HG03571 (cell line): ENCODE results near the gene MAB21L4.

Source experiments
- ATAC-seq: cut with Tn5 transposase; IDR thresholded peaks from one replicate; pipeline ENCODE4 v1.9.1; 2021; ENCODE audit not compliant: unreplicated experiment

The MAB21L4 gene

DNA sequence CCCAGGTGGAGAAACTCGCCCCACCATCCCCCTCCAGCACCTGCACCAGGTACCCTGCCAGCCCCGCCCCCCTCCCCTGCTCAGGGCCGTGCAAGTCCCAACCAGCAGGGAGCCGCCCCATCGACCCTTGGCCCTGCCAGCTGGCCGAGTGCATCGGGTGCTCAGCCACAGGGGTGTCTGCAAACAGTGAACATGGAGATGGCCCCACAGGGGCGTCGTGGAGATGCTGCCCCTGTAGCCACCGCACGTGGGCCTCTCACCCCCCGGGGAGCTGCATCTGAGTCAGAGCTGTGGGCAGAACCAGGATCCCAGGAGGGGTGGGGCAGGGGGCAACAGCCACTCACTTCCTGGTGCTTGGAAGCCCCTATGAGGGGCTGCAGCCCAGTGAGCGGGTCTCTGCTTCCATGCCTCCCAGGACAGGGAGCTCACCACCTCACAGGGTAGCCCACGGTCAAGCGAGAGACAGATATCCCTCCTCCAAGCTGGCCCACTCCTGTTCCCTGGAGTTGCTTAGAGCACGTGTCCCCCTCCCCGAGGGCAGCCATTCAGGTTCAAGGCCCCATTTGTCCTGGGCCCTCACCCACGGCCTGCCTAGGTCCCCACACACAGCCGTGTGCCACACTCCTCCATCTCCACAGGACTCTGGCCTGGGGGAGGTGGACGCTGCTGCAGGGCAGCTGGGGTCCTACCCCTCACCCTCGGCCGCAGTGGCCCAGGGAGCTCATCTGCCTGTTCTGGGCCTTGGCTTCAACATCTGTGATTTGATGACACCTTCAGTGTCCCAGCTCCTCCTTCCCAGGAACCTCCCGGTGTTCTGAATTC lies 1.1 kb upstream of the MAB21L4 start:
- no peak for ATAC-seq

DNA sequence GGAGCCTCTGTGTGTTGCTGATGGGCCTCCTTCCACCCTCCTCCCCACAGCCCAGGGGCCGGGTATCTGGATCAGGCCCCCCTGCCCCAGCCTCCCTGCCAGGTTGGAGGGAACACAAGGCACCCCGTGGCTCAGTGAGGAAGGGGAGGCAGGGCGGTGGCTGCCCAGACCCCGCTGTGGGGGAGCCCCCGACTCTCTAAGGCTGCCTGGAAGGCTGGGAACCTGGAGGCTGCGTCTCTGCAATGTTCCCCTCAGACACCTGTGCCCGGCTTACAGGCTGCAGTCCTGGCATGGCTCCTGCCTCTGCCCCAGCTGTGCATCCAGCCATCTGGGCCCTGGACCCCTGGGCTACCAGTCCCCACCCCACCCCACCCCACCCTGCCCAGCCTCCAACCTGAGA lies 438 bp upstream of the MAB21L4 start:
- ATAC-seq, result no peak

DNA sequence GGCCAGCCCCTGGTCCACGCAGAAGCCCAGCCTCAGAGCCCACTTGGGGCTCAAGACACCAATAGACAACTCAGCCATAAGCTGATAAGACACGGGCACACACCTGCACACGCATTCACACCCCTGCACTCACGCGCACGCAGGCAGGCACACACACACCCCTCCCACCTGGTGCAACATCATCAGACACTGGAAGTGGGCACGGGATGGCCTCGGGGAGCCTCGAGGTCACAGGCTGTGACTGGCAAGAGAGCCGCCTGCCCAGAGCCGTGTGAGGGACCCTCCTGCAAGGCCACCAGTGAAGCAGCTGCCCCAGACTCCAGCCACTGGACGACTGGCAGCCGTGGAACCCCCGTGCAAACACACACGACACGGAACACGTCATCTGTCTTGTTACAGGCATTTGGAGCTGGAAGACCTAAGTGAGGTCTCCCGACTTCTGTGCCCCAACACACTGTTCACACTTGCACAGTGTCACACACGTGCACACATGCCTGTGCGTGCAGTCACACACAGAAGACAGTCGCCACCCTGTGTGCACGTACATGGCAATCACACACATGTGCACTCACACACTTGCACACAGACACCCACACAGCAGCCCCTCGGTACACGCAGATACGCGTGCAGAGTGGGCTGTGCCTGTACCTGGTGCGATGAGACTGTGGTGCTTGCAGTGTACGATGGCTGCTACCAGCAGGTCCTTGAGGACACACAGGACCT lies 959 bp downstream of the MAB21L4 start:
- ATAC-seq, result no peak

DNA sequence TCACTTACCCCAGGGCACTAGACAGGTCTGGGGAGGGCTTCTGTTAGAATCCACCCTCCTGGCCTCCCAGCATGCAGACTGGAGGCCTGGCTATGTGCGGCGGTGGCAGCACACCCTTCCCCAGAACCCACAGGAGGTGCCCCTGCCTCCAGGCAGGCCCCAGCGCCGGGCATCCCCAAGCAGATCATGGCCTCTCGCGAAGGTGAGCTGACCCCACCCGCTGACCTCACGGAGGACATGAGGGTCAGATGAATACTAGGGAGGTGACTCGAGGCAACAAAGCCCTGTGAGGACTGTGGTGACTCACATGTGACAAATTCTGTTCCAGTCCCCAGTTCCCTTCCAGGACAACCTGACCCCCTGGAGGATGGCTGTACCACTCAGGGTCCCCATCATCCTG lies 1.9 kb downstream of the MAB21L4 start:
- ATAC-seq, result no peak

DNA sequence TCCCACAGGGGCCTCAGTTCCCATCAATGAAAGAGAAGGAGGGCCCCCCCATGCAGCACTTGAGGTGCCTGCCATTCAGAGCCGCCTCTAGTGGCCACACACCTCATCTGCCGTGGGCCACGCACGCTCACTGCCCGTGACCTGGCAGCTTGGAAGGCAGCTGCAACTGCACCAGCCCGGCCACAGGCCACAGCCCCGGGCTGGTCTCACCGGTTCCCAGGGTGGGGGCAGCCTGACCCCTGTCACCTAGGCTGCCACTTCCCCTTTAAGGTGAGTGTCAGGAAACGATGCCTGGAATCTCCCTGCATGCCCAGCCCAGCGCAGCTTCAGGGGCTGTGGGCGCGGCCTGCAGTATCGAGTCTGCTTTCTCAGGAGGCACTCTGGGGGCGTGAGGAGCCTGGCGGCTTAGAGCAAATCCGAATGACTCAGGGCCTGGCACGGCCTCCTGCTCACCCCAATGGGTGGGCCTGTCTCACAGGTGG lies 2.6 kb downstream of the MAB21L4 start:
- ATAC-seq, result no peak

DNA sequence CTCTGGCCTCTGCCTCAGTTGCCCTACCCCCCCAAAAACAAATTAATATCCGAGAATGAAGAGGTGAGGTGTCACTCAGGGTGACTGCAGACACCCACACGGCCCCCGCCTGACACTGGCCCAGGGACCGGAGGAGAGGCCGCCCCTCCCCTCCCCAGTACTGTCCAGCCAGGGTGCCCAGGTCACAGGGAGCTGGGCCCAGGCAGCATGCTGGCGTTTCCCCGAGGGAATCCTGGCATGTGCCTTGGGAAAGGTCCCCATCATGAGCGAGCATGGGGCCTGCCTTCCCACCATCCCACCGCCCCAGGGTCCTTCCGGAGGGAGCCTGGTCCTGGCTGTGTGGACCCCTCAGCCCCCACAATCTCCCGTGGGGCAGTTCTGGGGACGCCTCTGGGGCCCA lies 3.0 kb downstream of the MAB21L4 start:
- no peak for ATAC-seq

DNA sequence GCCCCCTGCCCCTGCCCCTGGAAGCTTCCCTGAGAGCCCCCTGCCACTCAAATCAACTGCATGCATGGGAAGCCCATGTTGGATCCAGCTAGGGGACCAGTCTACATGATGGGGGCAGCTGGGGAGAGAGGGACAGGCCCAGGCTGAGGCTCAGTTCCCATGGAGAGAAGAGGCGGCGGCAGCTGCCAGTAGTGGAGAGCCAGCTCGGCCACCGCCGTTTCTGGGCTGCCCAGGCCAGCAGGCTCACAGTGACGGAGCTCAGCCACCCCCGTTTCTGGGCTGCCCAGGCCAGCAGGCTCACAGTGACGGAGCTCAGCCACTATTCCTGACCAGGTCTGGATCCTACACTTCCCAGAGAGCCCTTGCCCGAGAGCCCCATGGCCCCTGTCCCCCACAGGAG lies 3.6 kb downstream of the MAB21L4 start:
- ATAC-seq, result no peak

DNA sequence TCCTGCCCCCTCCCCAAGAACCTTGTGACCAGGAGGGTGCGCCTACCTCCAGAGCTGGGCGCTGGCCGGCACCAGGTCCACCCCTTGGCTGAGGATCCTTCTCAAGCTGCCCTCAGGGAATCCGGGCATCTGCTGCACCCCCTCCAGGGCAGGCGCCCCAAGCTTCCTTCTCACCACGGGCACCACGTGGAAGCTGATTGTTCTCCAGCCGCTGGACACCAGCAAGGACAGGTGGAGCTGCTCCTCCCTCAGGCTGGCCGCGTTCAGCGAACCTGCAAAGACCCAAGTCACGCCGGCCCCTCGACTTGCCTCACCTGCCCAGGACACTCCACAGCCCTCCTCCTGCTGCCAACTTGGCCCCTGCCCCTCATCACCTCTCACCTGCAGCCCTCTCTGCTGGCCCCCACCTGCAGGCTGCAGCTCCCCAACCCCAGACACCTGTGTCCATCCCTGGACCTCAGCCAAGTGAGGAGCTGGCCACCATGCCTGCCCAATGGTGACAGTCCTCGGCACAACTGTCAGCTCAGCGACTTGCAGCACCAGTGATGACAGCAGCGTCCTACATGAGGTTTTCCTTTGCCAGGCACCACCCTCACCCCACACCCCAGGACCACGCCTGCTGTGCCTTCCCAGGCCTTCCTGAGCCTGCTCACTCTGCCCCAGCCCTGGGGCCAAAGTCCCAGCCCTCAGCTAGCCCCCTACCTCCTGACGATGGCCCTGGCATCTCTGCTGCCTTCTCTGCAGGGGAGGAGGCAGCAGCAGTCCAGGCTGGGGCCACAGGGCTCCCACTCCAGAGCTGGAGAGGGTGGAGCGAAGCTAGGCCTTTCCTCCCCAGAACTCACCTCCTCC lies 4.2 kb downstream of the MAB21L4 start:
- no peak for ATAC-seq

DNA sequence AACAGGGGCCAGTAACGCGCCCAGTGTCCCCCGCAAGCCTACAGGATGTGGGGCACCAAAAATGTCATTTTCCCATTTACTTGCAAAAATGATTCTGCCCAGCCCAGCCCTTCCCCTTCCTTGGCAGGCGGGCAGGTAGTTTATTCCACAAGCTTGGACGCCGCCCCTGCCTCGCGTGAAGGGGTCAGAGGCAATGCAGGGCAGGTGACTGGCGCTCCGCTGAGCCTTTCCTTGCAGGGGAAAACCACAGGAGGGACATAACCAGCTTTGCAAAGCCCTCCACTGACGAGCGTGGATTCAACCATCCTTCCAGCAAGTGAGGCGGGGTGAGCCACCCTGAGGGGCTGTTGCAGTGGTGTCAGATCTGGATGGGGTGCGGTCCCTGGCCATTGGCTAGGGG lies 5.3 kb downstream of the MAB21L4 start:
- ATAC-seq, result no peak

DNA sequence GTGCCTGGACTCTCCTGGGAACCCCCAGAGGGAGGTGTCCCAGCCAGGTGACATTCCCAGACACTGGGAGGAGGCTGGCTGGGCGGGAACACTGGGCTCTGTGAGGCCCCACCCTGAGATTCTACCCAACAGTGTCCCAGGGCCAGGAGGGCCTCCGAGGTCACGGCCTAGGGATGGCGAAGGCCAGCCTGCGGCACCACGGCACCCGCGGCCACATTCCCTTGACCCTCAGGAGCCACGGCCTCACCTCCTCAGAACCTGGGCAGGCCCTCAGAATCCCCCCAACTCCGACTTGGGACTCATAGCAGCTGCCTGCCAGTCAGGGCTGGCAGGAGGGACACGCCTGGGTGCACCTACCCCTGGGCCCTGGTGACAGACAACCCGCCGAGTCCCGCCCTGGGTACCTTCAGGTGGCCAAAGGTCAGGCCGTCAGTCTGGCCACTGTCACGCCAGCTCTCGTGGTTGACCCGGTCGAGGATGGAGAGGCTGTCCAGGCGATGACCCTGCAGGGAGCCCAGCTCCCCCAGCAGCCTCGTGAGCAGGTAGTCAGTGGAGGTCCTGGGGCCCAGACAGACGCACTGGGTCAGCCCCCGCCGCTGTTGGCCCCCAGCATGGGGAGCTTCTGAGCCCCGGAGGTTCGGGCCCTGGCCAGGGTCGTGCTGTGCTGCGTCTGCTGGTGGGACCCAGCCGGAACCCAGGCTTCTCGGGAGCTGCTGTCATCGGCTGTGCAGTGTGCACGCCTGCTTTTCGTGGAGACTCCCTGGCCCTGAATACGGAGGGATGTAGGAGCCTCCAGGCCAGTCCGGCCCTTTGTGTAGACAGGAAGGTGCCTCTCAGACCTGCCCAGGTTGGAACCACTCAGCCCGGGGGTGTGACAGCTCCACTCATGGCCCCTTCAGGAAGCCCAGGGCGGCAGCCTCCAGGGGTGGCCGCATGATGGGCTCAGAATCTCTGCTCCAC lies 6.1 kb downstream of the MAB21L4 start:
- ATAC-seq, result no peak

DNA sequence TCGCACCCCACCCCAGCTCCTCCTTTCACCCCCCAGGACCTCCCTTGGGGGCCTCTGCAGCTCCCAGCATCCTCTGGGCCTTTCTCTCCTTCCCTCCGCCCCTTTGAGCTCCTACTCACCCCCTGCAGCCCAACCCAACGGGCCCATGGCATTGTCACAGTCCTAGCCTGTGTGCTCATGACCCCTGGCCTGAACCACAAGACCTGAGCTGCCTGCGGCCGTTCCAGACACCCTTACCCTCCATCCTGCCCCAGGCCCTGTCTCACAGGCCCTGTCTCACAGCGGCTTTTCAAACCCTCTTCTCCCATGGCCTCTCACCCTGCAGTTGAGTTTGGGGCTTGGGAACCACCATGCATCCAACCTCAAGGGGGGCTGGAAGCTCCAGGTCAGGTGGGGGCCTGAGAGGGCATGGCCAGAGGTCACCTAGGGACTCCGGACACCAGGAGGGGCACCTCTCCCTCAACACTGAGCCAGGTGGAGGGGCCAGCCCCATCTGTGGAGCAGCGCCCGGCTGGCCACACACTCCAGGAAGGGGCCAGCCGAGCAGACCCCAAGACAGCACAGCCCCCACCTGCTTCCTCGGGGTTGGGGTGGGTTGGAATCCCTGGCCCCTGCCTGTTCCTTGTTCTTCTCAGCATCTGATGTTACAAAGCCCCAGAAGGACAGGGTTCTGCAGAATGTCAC lies 6.9 kb downstream of the MAB21L4 start:
- ATAC-seq, result no peak

DNA sequence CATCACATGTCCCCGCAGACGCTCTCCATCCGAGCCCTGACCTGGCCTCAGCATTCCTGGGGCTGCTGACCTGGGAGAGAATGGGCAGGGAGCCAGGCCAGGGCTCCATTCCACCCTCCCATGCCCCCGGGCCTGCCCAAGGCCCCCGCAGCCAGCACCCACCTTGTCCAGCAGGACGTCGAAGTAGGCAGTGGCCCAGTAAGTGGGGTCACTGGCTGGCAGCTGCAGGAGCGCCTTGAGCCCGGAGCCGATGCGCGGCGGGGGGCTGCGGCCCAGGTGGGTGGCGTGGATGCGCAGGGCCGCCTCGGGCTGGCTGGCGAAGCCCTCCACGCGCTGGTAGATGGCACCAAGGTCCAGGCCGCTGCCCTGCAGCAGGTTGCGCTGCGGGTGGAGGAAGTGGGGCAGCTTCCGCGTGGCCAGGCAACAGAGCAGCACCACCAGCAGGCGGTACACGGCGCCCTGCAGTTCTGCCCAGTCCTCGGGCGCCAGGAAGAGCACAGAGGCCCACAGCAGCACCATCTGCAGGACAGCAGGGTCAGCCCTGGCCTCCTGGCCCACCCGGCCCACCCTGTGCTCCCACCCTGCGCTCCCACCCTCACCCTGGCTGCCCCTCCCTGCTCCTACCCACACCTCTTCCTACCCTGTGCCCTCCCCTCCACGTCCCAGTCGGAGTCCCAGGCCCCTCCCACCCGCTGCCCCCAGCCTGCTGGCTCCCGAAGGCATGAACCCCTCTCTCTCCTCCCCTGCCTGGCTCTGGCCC lies 7.6 kb downstream of the MAB21L4 start:
- no peak for ATAC-seq

DNA sequence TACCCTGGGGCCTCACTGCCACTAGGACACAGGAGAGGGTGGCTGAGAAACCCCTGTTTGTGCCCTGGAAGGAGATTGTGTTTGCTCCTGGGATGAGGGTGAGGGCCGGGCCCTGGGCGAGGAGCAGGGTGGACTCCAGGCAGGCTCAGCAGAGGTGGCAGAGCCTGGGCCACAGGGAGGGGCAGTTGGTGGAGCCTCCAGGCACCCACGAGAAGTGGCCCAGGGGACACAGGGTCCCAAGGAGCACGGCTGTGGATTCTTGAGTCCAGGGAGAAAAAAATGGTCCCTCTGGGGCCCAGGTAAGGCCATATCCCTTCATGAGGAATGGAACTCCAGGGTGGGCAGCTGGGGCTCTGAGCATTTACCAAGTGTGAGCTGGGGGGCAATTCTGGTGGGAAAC lies 8.3 kb downstream of the MAB21L4 start:
- ATAC-seq, result no peak

DNA sequence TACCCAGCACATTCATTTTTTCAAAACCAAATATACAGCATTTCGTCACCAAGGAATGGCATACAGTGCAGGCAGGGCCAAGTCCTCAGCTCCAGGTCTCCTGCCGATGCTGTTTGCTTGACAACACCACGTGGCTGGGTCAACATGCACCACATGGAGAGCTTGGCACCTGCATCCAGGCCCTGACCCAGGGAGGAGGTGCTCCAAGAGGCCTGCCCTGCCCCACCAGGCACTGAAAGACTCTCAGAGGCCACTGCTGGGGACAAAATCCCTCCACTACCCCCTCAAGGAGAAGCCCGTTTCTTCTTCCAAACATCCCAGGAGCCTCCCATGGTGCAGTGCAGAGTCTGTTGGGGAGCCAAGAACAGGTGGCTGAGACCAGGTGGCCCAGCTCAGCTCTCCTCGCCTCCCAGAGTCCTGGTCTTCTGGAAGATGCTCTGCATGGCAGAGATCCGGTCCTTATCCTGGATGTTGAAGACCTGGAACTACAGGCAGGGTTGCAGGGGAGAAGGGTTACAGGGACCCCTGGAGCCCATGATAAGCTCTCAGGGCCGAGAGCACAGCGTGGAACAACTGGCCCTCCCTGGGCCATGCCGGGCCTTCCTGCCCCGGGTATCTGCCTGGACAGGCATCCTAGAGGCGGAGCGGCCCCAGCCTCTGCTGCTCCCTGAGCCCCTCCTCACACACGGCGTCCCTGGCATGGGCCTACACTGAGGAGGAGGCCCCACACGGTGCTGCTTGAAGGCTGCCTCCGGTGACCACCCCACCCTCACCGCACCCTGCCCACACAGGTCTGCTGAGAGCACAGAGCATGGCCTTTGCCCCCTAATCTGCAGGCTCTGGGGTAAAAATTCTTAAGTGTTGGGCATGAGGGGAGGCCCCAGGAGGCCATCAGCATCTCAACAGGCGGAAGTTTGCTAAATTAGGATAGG lies 9.0 kb downstream of the MAB21L4 start:
- no peak for ATAC-seq

DNA sequence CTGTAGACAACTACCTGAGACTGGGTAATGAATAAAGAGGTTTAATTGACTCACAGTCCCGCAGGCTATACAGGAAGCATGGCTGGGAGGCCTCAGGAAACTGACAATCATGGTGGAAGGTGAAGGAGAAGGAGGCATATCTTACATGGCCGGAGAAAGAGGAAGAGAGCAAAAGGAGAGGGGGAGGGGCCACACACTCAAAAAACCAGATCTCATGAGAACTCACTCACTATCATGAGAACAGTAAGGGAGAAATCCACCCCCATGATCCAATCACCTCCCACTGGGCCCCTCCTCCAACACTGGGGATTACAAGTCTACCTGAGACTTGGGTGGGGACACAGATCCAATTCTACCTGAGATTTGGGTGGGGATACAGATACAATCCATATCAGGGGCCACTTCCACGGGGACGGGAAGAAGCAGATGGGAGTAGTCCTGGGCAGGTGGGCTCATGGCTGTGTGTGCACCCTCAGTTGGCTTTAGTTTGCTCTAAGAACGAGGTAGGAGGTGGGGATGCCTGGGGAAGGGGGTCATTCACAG lies 9.9 kb downstream of the MAB21L4 start:
- no peak for ATAC-seq

DNA sequence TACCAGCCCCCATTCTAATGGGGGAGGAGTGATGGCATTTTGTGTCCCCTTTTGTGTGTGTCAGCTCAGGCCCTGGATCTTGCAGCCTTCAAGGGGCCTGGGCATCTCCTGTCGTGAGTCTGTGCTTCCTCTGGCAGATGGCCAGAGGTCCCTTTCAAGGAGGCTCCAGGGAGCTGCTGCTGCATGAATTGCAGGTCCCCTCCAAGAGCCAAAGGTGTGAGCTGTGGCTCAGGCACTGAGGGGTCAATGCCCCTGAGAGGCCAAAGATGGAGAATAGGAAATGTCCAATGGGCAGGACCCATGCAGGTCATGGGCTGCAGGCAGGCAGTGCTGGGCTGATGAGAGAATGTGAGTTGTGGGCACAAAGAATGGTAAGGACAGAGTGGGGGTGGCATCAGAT lies 10.4 kb downstream of the MAB21L4 start:
- ATAC-seq, result no peak

DNA sequence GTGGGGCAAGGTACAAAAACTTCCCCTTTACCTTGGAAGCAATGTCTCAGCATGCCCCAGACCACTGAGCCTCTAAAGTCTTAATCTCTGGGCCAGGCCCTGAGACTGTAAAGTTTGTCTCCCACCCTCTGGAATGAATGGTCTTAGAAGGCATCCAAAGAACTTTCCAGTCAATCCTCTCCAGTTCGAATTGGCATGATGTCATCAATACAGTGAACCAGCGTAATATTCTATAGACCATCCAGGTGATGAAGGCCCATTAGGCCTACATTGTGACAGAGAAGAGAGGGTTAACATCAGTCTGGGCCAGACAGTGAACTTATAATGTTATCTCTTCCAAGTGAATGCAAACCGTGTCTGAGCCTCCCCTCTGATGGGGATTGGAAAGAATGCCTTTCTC lies 11.2 kb downstream of the MAB21L4 start:
- ATAC-seq, result no peak

DNA sequence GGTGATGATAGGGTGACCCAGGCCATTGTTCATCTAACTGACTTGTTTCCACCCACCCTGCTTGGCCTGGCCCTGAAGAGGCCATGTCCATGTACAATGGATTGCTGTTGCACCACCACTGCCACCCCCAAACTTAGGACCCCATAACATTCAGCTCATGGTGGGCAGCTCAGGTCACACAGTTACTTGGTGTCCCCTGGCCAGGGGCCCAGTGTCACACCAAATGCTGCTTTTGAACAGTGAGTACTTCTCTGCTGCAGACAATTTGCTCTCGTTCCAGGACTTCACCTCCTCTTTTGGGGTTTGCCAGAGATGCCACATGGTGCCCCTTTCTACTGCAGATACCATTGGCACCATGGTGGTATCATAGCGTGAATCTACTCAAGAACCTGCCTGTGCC lies 11.7 kb downstream of the MAB21L4 start:
- ATAC-seq, result no peak
